SKM-1 (cell line): ENCODE results near the gene TUBA4B.

Experiments
- DNase-seq: peaks from one replicate; lab custom pipeline; 2025; ENCODE audit not compliant: unreplicated experiment; lab: John Stamatoyannopoulos, UW

Gene TUBA4B

GRCh38 chr2:219314804-219315468 is 61.9 kb downstream of the TUBA4B start:
- DNase-seq = no peak
